NCI-H1105 (cell line): Measurements from ENCODE around the gene HYCC2.
"Not testable (repeated sequence)": the region's sequence is repeated elsewhere in the genome, so short reads cannot be mapped to it uniquely, and the experiment has no call there.

ENCODE experiments used
- DNase-seq: peaks from one replicate; lab custom pipeline; 2025; lab: John Stamatoyannopoulos, UW

HYCC2 gene

GRCh38 chr2:201071479-201072200 is at the start of gene HYCC2, which contains the start of gene NDUFB3:
TSS of gene HYCC2 (minus strand) at chr2:201071671. CDS start at chr2:201024009, 47,662 bp downstream.
TSS of gene NDUFB3 (plus strand) at chr2:201072001. CDS start at chr2:201078883, 6,882 bp downstream.
- peak; percentile 80 for DNase-seq

DNA sequence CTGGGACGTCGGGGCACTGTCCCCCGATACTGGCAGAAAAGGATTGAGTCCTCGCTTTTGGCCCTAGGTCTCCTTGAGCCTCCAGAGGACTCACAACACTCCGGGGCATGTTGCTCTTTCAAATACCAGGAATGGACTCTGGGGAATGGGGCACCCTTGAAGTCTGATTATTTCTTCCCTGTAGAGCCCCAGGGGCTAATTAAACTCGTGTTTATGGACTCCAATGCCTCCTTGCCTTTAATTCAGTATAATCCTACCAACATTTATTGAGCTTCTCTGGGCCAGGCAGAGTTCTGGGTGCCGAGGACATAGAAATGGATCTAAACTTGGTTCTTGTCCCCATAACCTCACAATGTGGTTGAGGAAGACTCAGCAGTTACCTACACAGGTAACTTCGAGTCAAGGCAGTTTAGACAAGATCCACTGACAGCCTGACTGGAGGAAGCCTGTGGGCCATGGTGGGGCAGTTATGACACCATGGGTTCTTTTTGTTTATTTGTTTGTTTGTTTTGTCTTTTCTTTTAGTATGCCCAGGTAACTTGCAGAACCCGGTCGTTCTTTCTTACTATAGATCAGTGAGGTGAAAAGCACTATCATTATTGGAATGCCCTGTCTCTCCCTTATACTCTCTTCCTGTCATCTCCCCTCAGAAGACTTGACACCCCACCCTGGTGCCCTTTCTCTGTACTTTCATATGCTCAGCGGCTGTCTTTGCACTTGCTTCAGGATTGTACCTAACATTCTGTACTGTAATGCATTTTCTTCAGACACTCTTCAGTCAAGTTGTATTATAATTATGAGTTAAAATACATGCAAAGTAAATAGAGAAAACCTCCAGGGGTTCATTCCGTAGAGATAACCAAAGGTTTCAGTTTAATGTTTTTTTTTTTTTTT is 47.7 kb upstream of the HYCC2 start:
- DNase-seq: no peak

DNA sequence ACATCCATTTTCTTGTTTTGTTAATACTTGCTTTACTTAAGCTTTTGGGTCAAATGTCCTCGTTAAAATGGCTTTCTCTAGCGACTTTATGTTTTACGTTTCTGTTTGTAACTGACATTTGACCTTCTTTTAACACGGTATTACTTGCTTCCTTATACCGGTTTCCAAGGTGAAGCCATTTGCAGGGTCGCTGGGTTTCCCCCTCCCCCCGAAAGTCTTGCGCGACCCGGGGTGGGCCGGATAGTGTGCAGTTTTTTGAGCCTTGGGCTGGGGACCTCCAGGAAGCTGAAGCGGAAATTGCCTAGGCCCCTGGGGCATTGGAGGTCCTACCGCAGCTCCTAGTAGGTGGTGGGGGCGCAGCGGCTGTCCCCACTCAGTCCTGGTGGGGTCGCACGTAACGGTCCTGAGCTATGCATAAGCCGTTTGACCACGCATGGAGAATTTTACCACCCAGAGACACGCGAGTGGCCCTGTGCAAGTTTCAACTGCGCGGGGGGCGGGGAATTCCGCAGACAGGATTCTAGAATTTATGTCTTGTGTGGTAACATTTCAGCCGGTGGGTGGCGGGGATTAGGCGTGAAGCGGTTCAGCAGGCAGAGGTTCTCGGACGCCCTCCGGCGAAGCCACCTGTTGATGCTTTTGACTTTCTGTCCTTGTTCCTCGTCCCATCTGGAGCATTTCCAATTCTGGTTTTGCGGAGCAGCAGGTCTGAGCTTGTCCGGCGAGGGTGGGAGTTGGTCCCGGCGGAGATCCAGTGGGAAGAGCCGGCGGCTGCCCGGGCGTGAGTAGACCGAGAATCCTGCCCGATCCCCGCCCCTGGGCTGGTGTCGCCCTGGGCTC is 46.9 kb upstream of the HYCC2 start:
- DNase-seq: peak; percentile 86

DNA sequence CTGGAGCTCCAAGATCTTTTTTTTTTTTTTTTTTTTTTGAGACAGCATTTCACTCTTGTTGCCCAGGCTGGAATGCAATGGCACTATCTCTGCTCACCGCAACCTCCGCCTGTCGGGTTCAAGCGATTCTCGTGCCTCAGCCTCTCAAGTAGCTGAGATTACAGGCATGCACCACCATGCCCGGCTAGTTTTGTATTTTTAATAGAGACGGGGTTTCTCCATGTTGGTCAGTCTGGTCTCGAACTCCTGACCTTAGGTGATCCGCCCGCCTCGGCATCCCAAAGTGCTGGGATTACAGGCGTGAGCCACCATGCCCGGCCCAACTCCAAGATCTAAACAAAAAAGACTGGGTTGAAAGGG is 46.2 kb upstream of the HYCC2 start:
- DNase-seq: not testable (repeated sequence)

DNA sequence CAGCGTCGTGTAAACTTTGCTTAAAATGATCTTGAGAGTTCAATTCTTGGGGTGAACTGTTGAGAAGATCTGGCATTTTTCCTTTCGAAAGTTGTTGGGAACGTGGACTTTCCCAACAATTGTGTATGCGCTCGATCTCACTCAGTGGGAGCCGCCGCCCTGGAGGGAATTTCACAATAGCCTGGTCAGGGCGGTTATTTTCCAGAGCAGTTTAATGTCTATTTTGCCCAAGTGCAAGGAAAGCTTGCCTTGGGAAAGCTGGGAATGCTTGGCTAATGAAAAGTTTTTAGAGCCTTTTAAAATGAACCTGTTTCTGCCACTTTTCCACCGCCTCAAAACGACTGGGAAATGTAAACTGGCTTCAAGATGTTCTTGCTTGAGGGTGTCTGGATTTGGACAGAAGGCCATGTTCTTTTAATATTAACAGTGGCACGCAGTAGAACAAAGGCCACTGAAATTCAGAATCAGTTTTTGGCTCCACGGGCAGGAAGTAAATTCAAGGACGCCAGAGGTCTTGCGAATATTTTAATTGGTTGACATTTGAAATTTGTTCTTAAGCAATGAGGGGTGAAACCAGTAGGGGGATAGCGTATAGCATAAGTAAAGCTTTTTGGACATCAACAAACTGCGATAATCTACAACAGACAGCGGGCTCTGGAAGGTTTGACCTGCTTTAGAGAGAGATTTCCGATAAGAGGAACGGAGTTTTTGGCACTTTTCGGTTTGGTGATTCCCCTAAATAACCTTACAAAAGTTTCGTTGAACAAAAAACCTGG is 45.7 kb upstream of the HYCC2 start:
- DNase-seq: peak; percentile 19

- peak; percentile 18 for DNase-seq
These were observed 44.9 kb upstream of the HYCC2 start, which contains the start of gene CFLAR for GRCh38 chr2:201116115-201116958. TSS of gene CFLAR (plus strand) at chr2:201116164. CDS start at chr2:201129866, 13,702 bp downstream.

DNA sequence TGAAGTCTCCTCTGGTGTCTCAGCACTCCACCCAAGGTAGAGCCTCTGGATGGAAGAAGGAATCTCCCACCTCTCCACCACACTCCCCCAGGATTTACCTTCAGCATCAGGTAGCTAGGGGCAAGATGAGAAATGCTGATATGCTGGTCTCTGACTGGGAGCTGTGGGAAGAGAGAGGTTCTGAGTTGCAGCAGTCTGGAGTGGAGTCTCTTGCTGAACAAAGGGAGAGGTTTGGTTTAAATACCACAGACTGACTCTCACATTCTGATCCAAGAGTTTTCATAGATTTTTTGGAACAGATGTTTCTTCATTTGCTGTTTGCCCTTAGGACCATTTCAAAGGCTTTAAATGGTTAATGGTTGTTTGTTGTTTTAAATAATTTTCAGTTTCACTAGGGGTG is 43.4 kb upstream of the HYCC2 start:
- no peak for DNase-seq

DNA sequence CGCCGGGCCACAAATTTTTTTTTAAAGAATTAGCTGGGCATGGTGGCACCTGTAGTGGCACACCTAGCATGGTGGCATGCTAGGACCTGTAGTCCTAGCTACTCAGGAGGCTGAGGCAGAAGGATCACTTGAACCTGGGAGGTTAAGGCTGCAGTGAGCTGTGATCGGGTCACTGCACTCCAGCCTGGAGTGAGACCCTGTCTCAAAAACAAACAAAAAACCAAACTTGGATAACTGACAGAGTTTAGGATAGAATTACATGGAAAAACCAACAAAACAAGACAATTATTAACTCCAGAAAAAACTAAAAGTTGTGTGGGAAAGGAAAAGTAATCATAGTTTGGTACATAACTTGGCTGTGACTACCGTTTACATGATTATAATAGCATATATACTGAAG is 42.9 kb upstream of the HYCC2 start:
- no peak for DNase-seq

- no peak for DNase-seq
These were observed 39.6 kb upstream of the HYCC2 start for GRCh38 chr2:201111096-201111495.

DNA sequence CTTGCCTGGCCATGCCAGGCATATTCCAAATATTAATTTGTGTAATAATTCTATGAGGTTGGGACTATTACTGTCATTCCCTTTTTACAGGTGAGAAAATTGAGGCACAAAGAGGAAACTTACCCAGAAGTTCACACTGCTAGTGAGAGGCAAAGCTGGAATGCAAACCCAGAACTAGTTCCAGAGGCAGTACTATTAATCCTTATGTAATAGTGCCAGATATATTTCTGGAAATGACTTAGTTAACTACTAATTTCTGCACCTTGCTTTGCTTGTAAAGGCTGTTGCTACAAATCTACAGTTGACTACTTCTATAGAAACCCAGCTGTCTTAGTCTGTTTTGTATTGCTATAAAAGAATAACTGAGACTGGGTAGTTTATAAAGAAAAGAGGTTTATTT is 39.1 kb upstream of the HYCC2 start:
- no peak for DNase-seq

- no peak for DNase-seq
These were observed 37.7 kb upstream of the HYCC2 start for GRCh38 chr2:201109186-201109585.

GRCh38 chr2:201108341-201108740 is 36.9 kb upstream of the HYCC2 start:
- DNase-seq: no peak

DNA sequence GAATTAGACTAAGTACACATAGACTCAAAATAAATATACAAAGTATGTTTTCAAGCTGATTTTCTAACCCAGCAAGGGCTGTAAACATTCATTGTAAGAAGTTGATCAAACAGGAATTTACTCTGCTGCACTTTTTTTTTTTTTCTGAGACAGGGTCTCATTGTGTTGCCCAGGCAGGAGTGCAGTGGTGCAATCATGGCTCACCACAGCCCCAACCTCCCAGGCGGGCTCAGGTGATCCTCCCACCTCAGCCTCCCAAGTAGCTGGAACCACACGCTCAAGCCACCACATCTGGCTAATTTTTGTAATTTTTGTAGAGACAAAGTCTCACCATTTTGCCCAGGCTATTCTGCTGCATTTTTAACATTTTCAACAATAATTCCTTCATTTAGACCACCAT is 36.2 kb upstream of the HYCC2 start:
- no peak for DNase-seq

GRCh38 chr2:201105759-201106158 is 34.3 kb upstream of the HYCC2 start:
- no peak for DNase-seq

- DNase-seq: no peak
These were observed 29.0 kb upstream of the HYCC2 start for GRCh38 chr2:201100497-201100896.

DNA sequence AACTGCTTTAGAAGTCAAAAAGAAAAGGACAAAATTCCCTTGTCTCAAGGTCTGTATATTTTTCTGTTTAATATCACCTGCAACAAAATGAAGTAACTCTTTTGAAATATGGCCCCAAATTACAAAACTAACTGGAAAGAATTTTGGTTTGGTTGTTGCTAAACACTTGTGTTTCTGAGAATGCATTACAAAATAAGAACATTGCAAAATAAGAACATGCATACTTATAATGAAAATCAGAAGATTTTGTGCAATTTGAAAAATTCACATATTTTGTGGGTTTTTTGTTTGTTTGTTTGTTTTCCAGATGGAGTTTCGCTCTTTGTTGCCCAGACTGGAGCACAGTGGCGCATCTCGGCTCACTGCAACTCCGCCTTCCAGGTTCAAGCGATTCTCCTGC is 22.1 kb upstream of the HYCC2 start:
- DNase-seq: no peak

DNA sequence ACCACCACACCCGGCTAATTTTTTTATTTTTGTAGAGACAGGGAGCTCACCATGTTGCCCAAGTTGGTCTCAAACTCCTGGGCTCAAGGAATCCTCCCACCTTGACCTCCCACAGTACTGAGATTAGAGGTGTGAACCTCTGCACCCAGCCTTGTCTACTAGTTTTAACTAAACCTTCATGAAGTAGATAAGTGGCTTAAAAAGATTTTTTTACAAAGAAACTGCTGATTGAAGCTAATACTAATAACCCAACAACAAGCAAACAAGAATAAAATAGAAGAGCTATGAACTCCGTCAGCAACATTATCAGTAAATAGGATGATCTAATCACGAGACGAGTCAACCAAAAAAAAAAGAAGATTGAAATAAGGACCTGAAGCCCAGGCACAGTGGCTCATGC is 19.1 kb upstream of the HYCC2 start:
- DNase-seq: no peak

GRCh38 chr2:201084863-201085262 is 13.4 kb upstream of the HYCC2 start:
- DNase-seq: no peak

DNA sequence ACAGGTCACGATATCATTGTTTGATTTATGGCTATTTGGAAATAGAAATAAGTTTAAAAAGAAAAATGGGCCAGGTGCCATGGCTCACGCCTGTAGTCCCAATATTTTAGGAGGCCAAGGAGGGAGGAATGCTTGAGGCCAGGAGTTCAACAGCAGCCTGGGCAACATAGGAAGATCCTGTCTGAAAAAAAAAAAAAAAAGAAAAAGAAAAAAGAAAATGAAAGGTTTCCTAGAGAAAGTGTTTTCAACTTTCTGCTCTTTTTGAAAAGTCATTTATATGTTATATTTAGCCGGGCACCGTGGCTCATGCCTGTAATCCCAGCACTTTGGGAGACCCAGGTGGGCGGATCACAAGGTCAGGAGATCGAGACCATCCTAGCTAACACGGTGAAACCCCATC is 3.5 kb upstream of the HYCC2 start:
- DNase-seq: no peak

DNA sequence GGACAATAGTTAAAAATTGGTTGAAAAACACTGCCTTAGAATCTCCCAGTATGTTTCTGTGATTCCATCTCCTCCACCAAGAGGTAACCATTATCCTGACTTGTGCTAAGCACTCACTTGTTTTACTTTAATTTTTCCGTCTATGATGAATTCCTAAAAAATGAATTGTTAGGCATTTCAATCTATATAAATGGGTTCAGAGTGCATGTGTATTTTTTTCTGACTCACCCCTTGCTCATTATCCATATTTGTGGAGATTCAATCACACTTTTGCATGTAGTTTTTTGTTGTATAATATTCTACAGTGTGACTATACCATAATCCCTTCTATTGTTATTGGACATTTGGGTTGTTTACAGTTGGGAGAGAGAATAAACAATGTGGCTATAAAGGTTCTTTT is 1.6 kb upstream of the HYCC2 start:
- DNase-seq: no peak

GRCh38 chr2:201072201-201072530 is 695 bp upstream of the HYCC2 start:
- no peak for DNase-seq
